HG03039 (cell line): ENCODE results near the gene PDSS1.
"Not testable (repeated sequence)": the region's sequence is repeated elsewhere in the genome, so short reads cannot be mapped to it uniquely, and the experiment has no call there.

Experiments
- ATAC-seq: cut with Tn5 transposase; IDR thresholded peaks from one replicate; pipeline ENCODE4 v1.9.1; 2021; ENCODE audit warnings: mild to moderate bottlenecking, moderate library complexity; ENCODE audit not compliant: unreplicated experiment

The PDSS1 gene

DNA sequence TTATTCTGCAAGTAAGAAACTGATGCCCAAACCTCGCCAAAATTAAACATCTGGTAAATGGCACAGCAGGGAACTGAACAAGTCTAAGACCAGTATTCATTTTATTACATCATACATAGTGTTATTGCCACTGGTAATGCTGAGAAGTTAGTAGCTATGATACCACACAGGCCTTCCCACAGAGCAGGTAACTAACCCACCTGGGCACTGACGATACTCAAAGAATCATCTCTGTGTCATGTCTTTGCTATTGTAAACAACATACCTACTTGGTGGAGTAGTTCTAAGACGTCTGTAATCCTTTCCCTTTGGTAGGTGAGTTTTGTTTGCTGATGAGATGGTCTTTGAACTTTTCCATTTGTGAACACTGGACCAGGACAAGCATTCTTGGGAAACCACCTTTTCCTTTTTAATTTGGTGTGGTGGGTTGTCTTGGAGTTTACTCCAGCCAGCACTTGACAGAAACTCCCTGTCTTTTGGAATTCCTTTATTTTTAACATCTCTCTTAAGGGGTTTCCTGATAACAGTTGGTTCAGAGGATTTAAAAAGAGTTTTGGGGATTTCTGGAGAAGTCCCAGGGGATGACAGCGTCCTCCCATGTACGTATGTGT is 40.9 kb downstream of the PDSS1 start:
- ATAC-seq, result no peak

DNA sequence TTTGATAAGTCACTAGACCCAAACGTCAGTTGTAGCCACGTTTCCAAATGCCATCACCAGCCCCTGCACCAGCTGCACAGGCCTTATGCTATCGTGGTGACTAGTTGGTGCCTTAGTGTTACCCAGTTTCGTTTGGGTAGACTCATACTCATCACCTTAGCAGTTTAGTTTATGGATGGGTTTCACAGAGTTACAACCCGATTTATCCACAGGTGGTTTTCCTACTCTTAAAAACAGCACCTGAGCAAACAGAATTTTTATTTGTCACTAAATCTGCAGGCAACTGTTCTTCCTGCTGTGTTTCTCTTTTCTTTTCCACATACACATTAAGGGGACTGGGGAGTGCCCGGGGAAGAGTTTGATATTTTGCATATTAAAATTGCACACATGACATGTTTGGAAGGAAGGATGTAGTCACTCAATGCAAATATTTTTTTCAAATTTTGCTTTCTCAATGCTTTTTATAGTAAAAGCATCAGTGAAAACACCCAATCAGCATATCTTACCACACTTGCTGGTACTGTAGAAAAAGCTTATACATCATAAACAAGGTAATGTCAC is 41.6 kb downstream of the PDSS1 start:
- ATAC-seq, result peak; percentile 33

DNA sequence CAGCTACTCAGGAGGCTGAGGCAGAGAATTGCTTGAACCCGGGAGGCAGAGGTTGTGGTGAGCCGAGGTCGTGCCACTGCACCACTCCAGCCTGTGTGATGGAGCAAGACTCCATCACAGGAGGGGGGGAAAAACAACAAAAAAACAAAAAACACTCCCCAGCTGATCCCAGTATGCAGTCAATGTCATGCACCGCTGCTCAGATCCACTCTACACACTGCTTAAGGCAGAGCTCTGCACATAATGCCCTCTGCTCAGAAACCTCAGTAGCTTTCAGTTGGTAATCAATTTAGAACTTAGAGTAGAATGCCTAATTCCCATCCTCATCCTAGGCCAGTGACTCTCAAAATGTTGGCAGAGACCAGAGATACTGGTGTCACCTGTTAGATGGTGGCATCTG is 43.9 kb downstream of the PDSS1 start:
- ATAC-seq, result no peak

DNA sequence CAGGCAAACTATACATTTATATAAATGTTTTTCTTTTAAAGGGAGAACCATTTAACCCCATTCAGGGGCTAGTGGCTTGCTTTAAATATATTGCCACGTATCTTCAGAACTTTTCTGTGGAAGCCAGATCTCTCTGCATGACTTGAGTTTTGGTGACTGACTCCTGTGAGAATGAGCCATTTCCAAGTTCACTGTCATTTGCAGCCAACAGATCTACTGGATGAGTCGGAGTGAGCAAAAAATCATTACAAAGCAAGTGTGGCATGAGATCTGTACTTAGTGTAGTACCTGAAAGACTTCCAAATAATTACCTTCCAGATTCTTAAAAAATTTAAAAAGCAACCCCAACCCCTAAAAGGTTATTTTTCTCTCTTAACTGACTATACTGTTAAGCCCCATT is 45.6 kb downstream of the PDSS1 start:
- ATAC-seq, result no peak

DNA sequence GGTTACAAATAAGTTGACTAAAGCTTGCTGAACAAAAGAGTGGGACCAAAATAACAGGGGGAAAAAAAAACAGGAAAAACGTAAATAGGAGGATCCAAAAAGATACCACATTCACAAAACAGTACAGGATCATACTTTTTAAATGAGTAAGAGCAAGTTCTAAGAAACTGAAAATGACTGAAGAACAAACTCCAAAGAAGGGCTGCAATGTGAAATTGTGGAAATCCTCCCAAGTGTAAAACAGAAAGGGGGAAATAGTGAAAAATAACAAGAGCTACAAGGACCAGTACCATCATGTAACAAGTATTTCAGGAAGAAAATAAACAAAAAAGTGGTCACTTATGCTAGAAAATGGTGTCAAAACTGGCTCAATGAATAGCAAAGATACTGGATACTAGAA is 46.3 kb downstream of the PDSS1 start:
- ATAC-seq, result no peak

DNA sequence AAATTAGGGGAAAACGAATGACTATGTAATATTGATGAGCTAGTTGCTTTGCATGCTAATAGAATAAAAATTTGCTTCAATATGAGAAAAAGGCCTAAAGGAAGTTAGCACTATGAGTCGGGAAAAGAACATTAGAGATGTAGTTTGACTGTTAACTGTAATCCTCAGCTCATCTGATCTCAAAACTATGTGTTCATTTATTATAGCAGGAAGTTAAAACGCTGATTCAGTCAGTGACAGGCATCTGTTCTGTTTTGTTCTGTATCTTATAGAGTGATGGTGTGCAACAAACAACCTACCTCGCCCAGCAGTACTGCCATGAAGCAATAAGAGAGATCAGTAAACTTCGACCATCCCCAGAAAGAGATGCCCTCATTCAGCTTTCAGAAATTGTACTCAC is 48.6 kb downstream of the PDSS1 start:
- no peak for ATAC-seq

DNA sequence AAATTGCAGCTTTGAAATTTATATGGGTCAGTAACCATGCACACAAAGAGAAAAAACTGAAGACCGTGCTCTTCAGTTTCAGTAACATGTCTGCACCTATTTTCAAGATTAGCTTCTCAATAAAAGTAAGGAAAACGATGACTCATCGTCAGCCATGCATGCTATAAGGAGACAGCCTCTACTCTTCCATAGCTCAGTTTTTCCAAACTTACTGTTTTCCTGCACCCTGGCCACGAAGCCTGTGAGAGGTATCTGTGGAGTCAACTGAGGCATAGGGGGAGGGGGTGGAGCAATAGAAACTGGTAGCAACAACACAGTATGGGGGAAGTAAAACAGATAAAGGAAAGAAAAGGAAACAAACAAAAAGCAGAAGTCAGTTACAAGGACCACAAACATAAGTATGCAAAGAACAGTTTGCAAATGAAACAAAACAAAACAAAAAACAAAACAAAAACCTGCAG is 58.0 kb downstream of the PDSS1 start:
- peak; percentile 80 for ATAC-seq

DNA sequence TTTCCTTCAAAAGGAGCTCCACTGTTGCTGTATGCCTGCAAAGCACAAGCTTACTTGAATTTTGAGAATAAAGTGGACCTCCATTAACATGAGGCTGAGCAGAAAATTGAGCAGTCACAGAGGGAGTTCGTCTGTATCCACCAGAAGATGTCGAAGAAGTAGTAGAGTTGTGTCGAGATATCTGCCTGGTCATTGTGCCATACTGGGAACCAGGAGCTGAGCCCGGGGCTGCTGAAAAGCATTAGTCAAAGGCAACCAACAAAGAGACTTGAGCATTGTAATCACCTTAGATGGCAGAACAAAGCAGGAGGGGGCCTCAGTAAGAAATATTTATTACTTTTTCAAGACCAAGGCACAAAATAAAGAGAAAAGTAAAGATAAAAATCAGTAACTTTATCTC is 61.5 kb downstream of the PDSS1 start:
- no peak for ATAC-seq

DNA sequence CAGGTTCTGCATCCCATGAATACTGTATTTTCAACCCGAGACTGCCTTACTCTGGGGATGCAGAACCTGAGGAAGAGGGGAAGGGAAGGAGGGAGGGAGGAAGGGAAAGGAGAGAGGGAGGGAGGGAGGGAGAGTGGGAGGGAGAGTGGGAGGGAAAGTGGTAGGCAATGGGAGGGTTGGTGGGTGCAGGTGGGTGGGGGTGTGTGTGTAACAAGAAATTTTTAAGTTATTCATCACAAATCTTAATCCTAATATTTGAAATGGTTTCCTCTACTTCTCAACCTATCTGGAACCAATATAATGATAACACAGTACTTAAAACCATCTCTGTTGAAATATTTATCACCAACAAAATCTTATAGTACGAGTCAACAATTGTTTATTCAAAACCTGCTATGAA is 68.0 kb downstream of the PDSS1 start:
- ATAC-seq, result no peak

DNA sequence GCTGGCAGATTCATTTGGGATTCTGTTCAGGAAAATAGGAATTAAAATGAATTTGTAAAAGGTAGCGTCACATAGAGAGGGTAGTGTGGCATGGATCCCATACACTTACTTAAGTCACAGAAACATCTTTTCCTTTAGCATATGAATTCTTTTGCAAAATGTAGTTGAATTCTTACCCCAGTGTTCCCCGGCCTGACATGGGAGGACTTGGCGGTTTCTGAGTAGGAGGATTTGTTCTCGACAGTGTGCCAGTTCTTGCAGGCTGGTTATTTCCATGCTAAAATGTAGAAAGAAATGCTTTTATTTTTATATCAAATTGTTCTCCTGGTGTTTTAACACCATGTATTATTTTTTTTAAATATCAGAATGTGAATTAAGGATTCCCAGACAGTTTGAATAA is 72.6 kb downstream of the PDSS1 start:
- no peak for ATAC-seq

DNA sequence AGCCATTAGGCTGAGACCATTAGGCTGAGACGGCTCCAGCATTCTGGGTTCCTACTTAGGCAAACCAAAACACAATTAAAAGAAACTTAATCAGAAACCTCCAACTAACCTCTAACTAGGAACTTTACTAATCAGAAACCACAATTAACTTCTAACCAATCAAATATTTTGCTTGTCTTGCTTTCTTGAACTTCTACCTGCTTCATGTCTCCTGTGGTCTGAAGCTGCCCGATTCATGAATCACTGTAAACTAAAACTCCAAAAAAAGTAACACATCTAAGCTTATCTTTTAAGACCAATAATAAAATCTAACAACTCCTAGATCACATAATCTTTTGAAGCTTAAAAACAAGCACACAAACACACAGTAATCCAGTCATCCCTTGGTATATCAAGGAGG is 76.1 kb downstream of the PDSS1 start:
- no peak for ATAC-seq

DNA sequence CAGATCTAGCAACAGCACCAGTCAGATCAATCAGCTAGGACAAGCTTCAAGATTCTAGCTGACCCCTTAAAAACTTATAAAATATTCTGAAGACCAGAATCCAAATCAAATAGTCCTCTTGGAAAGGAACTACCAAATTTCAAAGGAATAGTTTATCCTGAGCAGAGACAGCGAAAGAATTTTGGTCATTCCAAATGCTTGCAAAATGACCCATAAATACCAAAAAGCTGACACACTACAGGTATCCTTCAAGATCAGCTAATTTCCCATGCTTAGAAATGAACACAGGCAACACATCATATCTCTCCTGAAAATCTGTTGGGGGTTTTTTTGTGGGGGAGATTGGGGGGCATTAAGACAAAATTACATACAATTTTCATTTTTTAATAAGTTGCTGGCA is 78.8 kb downstream of the PDSS1 start:
- no peak for ATAC-seq

DNA sequence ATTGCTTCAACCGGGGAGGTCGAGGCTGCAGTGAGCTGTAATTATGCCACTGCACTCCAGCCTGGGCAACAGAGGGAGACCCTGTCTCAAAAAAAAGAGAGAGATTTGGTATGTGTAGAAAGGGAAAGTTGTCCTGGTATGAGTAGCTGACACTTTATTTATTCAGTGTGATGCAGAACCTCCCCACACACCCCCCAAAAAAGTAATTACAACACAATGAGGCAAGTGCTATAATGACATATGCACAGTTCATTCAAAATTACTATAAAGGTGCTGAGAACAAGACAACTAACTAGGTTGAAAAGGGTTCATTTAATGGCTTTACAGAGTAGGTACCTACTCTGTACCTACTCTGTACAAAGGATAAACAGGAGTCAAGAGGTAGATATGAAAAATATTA is 80.2 kb downstream of the PDSS1 start:
- ATAC-seq, result no peak

DNA sequence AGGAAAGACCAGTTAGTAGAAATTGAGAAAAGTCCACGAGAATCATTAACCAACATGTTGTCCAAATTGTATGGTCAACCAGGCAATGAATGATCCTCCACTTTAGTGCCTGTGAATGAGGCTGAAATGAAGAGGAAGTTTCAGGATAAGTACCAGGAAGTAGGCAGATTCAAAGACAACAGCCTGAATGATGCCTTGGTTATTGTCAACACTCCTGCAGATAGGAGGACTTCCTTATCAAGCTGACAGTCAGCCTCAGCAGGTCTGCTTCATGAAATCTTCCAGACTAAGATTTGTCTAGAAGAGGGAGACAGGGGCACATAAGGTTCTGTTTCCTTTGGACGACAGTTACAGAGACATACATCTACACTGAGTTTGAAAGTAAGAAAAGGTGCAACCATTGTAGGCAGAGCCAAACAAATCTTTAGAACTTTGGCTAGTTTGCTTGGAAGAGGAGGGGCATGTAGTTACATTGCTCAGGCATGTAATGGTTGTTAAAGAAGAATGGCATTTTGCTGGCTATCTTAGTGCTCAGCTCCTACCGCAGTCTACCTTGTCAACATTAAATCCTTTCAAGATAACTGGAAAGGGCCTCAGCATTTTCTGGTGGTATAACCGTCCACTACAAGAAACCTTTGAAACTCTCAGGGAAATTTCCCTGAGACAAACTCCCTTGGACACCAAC is 81.8 kb downstream of the PDSS1 start:
- ATAC-seq, result no peak

DNA sequence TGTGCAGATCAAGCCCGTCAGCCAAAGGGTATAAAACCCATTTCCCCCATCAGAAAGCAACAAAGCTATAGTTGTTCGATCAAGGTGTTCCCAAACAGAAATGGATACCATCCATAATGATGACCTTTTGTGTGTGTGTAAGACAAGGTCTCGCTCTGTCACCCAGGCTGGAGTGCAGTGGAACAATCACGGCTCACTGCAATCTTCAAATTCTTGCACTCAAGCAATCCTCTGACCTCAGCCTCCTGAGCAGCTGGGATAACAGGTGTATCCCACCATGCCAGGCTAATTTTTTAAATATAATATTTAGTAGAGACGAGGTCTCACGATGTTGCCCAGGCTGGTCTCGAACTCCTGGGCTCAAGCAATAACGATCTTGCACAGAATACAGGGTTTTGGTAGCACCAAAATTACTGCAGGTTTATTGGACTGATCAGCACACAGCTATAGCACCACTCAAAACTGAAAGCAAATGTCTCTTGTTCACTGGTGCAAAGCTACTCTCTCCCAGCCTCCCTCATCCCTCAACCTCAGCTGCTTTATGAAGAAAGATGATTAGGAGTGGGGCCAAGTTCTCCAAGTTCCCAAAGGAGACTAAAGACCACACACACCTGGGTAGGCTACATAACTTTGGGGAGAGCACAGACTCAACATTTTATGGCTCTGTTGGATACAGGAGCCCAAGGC is 82.7 kb downstream of the PDSS1 start:
- ATAC-seq, result no peak

DNA sequence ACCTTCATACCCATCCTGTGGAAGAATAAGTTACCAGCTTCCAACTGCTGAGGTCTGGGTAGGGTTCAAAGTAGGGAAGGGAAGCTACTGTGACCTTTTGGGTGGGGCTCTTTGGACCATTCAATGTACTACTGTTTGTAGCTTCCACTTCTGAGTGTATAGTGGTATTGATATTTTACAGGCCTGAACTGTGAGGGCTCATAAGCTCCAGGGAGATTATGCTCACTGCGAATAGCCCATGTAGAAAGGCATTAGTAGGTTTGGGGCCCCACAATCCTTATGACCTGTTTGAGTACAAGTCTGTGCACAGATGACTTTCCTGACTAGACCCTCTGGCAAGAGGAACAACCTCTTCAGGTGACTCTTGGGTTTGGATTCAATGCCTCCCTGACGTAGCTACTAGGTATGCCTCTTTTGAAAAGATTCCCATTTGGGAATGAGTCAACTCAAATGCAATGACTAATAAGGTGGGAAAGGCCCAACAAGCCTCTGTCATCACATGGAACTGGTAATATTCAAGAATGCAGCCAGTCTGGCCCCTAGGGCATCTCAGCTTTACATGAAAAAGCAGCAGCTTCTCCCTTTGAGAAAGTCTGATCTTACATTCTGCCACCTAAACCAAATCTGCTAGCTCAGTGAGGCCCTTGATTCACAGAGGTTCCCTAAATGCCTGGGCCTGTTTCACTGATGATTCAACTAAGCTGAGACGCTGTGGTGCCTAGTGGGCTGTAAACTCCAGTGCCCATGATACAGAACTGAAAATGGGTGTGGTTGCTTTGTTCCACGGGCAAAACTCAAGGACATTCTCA is 83.5 kb downstream of the PDSS1 start:
- ATAC-seq, result peak; percentile 61

DNA sequence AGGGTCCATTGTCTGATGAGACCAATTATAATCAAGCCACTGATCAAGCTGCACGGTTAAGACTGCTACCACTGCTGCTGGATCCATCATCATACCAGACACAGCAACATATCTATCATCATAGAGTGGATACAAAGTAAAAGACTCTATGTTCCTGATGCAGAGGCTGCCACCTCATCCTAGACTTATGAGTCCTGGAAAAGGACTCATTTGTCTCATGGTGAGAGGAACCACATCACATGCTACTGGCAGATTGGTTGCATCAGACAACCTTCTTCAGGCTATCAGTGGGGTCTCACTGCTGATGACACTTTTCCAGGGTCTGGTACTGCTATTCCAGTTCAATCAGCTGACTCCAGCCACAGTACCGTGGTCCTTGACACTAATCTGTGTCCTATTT is 84.3 kb downstream of the PDSS1 start:
- ATAC-seq, result no peak

DNA sequence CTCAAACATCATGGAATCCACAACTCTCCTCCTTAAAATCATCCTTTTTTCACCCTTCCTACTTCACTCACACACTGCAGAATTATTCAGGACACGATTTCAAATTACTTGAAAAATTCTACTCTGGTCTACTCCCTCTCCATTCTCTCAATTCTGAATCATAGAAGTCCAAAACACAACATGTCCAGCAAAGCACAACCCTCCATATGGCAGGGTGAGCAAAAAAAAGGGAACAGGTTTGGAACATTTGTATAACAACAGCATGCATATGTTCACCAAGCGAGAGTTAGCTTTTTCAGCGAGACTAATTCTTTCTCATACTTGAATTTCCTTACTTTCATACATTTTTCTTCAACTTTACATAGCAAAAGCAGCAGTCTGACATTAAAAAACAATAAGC is 89.9 kb downstream of the PDSS1 start:
- no peak for ATAC-seq

DNA sequence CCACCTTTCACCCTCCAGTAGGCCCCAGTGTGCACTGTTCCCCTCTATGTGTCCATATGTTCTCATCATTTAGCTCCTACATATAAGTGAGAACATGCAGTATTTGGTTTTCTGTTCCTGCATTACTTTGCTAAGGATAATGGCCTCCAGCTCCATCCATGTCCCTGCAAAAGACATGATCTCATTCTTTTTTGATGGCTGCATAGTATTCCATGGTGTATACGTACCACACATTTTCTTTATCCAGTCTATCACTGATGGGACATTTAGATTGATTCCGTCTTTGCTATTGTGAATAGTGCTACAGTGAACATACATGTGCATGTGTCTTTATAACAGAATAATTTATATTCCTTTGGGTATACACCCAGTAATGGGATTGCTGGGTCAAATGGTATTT is 92.3 kb downstream of the PDSS1 start:
- not testable (repeated sequence) for ATAC-seq

DNA sequence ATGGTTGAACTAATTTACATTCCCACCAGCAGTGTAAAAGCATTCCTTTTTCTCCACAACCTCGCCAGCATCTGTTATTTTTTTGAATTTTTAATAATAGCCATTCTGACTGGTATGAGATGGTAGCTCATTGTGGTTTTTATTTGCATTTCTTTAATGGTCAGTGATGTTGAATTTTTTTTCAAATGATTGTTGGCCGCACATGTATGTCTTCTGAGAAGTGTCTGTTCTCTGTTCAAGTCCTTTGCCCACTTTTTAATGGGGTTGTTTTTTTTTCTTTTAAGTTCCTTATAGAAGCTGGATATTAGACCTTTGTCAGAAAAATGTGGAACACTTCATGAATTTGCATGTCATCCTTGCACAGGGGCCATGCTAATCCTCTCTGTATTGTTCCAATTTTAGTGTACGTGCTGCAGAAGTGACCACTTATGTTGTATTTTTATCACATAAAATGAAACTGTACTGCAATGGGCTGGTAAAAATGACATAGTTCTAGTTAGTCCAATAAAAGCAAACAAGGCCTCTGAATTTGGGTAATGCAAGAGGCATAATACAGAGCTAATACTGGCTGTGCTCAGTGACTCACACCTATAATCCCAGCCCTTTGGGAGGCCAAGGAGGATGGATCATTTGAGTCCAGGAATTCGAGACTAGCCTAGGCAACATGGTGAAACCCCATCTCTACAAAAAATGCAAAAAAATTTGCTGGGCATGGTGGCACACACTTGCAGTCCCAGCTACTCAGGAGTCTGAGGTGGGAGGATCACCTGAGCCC is 92.9 kb downstream of the PDSS1 start:
- no peak for ATAC-seq
